Activated CD8-positive, alpha-beta T cell treated with anti-CD3 and anti-CD28 coated beads for 36 hours (primary cell): Measurements from ENCODE around the gene ZNF490. TPM values are rescaled to one million over a fixed set of nuclear protein-coding genes. Genes with fewer than 3 reads are reported as not detected.
A peak's percentile ranks its signal among the peaks of the same experiment; 100 is the strongest.
"Not testable (repeated sequence)": the region's sequence is repeated elsewhere in the genome, so short reads cannot be mapped to it uniquely, and the experiment has no call there.

Experiments used
- ATAC-seq: fragments of 200-7000 bp; cut with Tn5 transposase; one replicate; pipeline ENCODE4 v1.10.0; 2021; ENCODE audit warnings: mild to moderate bottlenecking, moderate library complexity
- CTCF ChIA-PET: fragments of 350-600 bp; sonication (Branson Sonifier 250); formaldehyde crosslinking; loops from one replicate; lab custom pipeline; 2021; ENCODE audit warnings: antibody characterized with exemption; lab: Charles Lee
- POLR2A ChIA-PET: fragments of 350-600 bp; sonication (Branson Sonifier 250); formaldehyde crosslinking; loops from one replicate; lab custom pipeline; 2021; ENCODE audit warnings: antibody characterized with exemption; lab: Charles Lee
- DNase-seq: peaks from one replicate; pipeline ENCODE4 v3.0.0-alpha.2; 2020
- H3K27ac Mint-ChIP-seq: one replicate; pipeline ENCODE4 v1.8.0; 2021; ENCODE audit warnings: mild to moderate bottlenecking, mixed read lengths
- H3K27me3 Mint-ChIP-seq: one replicate; pipeline ENCODE4 v1.8.0; 2021; ENCODE audit warnings: mixed read lengths
- H3K36me3 Mint-ChIP-seq: one replicate; pipeline ENCODE4 v1.8.0; 2021; ENCODE audit warnings: low read depth, mixed read lengths
- H3K4me1 Mint-ChIP-seq: one replicate; pipeline ENCODE4 v1.8.0; 2021; ENCODE audit warnings: low read depth, mixed read lengths
- H3K4me3 Mint-ChIP-seq: one replicate; pipeline ENCODE4 v1.8.0; 2021; ENCODE audit warnings: mild to moderate bottlenecking, moderate library complexity, mixed read lengths
- H3K9me3 Mint-ChIP-seq: one replicate; pipeline ENCODE4 v1.8.0; 2021; ENCODE audit warnings: mixed read lengths
- intact Hi-C: fragments of 100-400 bp; cut with micrococcal nuclease; formaldehyde crosslinking; loops from one replicate; pipeline ENCODE4 v1.10.0; 2022
- total RNA-seq, 2 experiments: library from RNA; stranded (reverse); gene quantifications; one replicate each; pipeline ENCODE4 v1.2.3, GENCODE V29; 2021
- TF ChIP-seq, protein P1 (sequence below): fragments of 200-600 bp; IDR thresholded peaks from one replicate; pipeline ENCODE4 v1.8.0; 2022; ENCODE audit warnings: antibody characterized with exemption, mild to moderate bottlenecking

The ZNF490 gene
- total RNA-seq, 2 experiments from 2014 or later = 6.8 to 9.3 TPM

DNA sequence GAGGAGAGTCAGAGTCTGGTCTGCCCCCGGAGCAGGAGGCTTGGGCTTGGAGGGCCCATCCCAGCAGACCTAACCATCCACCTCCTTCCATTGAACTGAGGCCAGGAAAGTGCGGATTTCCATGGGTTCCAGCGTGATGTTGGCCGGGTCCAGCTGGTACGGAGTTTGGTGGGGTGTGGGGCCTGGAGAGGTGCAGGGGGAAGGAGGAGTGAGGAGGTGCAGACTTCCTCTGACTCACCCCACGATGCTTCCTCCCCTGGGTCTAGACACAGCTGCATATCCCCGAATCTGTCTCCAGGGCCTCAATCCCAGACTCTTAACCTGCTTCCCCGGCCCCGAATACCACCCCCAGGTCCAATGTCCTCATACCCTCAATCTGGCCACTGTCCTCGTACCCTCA lies 35.9 kb upstream of the ZNF490 start:
- H3K4me1 Mint-ChIP-seq = peaks cover 5% of the 10 kb centered on the region
- no peak overlapping the region for H3K27ac Mint-ChIP-seq
- TF ChIP-seq, protein P1, sequence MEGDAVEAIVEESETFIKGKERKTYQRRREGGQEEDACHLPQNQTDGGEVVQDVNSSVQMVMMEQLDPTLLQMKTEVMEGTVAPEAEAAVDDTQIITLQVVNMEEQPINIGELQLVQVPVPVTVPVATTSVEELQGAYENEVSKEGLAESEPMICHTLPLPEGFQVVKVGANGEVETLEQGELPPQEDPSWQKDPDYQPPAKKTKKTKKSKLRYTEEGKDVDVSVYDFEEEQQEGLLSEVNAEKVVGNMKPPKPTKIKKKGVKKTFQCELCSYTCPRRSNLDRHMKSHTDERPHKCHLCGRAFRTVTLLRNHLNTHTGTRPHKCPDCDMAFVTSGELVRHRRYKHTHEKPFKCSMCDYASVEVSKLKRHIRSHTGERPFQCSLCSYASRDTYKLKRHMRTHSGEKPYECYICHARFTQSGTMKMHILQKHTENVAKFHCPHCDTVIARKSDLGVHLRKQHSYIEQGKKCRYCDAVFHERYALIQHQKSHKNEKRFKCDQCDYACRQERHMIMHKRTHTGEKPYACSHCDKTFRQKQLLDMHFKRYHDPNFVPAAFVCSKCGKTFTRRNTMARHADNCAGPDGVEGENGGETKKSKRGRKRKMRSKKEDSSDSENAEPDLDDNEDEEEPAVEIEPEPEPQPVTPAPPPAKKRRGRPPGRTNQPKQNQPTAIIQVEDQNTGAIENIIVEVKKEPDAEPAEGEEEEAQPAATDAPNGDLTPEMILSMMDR = no peak
- peaks cover 40% of the 10 kb centered on the region for H3K36me3 Mint-ChIP-seq
- CTCF ChIA-PET = no interaction called here
- intact Hi-C loops = no loop called here
- H3K9me3 Mint-ChIP-seq = no peaks in the 10 kb centered on the region
- DNase-seq (no peak), ATAC-seq (no peak)
- no peaks in the 10 kb centered on the region for H3K27me3 Mint-ChIP-seq
- POLR2A ChIA-PET = interaction anchor here (0.9 to 1.6 kb wide), 2 partner anchors 12 to 20 kb away, joined by 4 read pairs; partner anchors contain the start of genes MAN2B1 and WDR83
- H3K4me3 Mint-ChIP-seq = no peak overlapping the region

DNA sequence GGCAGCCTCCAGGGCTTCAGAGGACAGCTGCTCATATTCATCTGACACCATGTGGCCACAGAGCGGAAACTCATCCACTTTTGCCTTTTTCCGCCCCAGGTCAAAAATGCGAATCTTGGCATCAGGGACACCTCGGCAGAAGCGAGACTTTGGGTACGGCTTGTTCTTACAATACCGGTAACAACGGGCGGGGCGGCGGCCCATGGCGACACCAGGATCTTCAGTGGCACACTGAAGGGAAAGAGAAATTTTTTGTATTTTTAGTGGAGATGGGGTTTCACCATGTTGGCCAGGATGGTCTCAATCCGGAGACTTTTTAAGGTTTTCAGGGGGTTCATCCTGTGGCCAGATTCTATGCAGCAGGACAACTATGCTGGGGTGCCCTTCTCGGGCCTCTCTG lies 33.1 kb upstream of the ZNF490 start:
- CTCF ChIA-PET, ATAC-seq, DNase-seq, intact Hi-C loops, POLR2A ChIA-PET, H3K9me3 Mint-ChIP-seq, H3K4me3 Mint-ChIP-seq, H3K27me3 Mint-ChIP-seq, H3K27ac Mint-ChIP-seq: not testable (repeated sequence)
- Mint-ChIP-seq H3K4me1 (peaks cover 17% of the 10 kb centered on the region), H3K36me3 (peaks cover 33% of the 10 kb centered on the region)

DNA sequence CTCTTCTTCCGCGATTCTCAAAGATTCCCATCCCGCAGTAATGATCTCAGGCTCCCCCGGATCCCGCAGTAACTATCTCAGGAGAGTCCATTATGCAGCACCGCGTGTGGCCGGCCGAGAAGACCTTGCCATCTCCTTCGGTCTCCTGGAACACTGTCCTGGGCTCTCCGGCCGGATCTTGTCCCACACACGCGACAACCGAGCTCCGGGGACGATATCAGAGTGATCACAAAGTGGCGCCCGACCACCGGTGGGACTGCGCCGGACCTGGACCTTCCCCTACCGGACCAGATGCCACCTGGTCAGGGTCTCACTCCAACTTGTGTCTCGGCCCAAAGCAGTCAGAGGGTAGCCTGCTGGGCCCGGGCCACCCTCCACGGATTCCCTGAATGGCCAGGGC lies 31.9 kb upstream of the ZNF490 start:
- no peak for ATAC-seq
- DNase-seq = no peak
- intact Hi-C loops = no loop called here
- TF ChIP-seq, protein P1 = no peak
- H3K4me3 Mint-ChIP-seq = no peak overlapping the region
- H3K36me3 Mint-ChIP-seq = peaks cover 27% of the 10 kb centered on the region
- no peaks in the 10 kb centered on the region for H3K27me3 Mint-ChIP-seq
- ChIA-PET CTCF (no interaction called here), POLR2A (no interaction called here)
- peaks cover 14% of the 10 kb centered on the region for H3K4me1 Mint-ChIP-seq
- H3K27ac Mint-ChIP-seq = no peak overlapping the region
- H3K9me3 Mint-ChIP-seq = no peaks in the 10 kb centered on the region

DNA sequence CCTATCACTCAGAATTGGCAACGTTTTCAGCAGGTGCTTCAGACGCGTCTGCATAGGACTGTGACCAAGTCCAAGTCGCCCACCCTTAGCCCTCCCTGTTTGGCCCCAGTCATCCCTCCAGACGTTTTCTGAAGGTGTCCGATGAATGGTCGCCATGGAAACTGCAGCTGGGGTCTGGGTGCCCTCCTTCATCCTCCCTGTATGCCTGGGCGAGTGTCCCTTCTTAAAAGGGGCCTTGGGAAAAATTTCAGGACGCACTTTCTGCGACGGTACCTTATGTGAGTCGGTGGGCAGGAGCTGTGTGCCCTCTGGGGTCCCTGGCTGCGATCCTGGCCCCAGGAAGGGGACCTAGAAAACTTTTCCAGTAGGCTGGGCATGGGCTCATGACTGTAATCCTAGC lies 30.8 kb upstream of the ZNF490 start:
- ChIA-PET POLR2A (interaction anchor here (0.7 kb wide), 1 partner anchor 20 kb away, joined by 3 read pairs; no protein-coding TSS in a partner anchor), CTCF (interaction anchor here (0.7 kb wide), 3 partner anchors 7 to 35 kb away, joined by 3 read pairs; no protein-coding TSS in a partner anchor)
- no peaks in the 10 kb centered on the region for H3K27me3 Mint-ChIP-seq
- no peak overlapping the region for H3K4me3 Mint-ChIP-seq
- TF ChIP-seq, protein P1 = no peak
- no peak for DNase-seq
- H3K27ac Mint-ChIP-seq = no peak overlapping the region
- H3K4me1 Mint-ChIP-seq = peaks cover 18% of the 10 kb centered on the region
- H3K9me3 Mint-ChIP-seq = no peaks in the 10 kb centered on the region
- ATAC-seq = no peak
- intact Hi-C loops = no loop called here
- H3K36me3 Mint-ChIP-seq = peaks cover 26% of the 10 kb centered on the region

DNA sequence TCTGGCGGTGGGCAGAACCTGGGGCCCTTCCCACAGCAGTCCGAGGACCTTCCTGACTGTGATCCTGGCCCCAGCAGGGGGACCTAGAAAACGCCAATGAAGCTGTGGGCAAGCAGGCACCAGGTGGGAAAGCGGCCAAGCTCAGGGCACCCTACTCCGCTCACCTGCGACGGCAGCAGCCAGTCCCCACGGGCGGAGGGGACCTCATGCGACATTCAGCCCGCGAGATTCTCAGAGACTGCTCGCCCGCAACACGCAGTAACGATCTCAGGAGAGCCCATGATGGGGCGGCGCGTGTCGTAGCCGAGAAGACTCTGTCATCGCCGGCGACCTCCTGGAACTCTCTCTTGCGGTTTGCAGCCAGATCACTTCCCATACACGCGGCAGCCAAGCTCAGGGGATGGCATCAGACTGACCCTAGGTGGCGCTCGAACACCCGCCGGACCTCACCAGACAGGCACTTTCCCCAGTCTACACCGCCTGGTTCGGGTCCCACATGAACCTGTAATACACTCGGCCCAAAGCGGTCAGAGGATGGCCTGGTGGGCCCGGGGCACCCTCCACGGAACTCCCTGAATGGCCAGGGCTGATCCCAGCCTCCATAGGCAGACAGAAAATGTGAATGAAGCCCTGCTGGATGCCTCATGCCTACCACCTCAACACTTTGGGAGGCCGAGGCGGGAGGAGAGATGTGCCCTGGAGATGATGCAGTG lies 29.4 kb upstream of the ZNF490 start:
- peaks cover 28% of the 10 kb centered on the region for H3K36me3 Mint-ChIP-seq
- DNase-seq = peak; percentile 96
- ATAC-seq = peak; percentile 93
- peak overlapping the region; percentile 84 for H3K27ac Mint-ChIP-seq
- H3K27me3 Mint-ChIP-seq = no peaks in the 10 kb centered on the region
- ChIA-PET CTCF (interaction anchor here (0.7 to 2.2 kb wide), 21 partner anchors 9 to 957 kb away, joined by 3 to 13 read pairs (median 3); partner anchors contain the start of genes MAN2B1, WDR83, ZNF490 and ZNF791), POLR2A (interaction anchor here (1.0 to 1.7 kb wide), 12 partner anchors 9 to 455 kb away, joined by 3 to 7 read pairs (median 4); a partner anchor contains a TSS)
- peak overlapping the region; percentile 73 for H3K4me3 Mint-ChIP-seq
- peaks cover 23% of the 10 kb centered on the region for H3K4me1 Mint-ChIP-seq
- intact Hi-C loops = no loop called here
- TF ChIP-seq, protein P1 = peak; percentile 89
- no peaks in the 10 kb centered on the region for H3K9me3 Mint-ChIP-seq
